GM08714 (cell line): ENCODE data around the gene NDUFB6.

Source experiments
- H3K4me3 ChIP-seq: fragments of 200-500 bp; sonication (Bioruptor generic); 2 replicates; pipeline ENCODE4 v1.5.1; 2014; ENCODE audit warnings: mild to moderate bottlenecking, low read length, inconsistent platforms
- ZNF274 ChIP-seq: IDR thresholded peaks from 2 replicates; pipeline ENCODE4 v1.6.1; 2012; ENCODE audit warnings: mild to moderate bottlenecking, low read depth, low read length

NDUFB6 gene

DNA sequence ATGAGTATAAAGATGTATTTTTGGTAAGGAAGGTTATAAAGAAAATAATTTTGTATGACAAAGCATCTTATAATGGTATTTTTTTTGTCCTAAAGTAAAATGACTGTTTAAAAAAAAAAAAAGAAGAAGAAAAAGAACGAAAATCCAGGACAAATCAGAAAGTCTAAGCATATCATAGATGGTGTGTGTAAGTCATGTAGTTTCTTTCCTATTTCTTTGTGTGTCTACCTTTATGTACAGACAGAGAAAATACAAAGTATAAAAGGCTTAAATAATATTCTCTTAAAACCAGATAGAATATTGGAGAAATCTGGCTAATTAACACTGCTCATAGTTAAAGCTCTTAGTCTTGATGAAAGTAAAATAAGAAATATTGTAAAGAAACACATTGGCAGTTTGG is 54.7 kb downstream of the NDUFB6 start:
- TF ChIP-seq ZNF274: no peak
- H3K4me3 ChIP-seq: no peak overlapping the region

- no peak overlapping the region for H3K4me3 ChIP-seq
- TF ChIP-seq ZNF274: no peak
Measured at GRCh38 chr9:32516241-32516640, 56.7 kb downstream of the NDUFB6 start.

- TF ChIP-seq ZNF274: no peak
Measured at GRCh38 chr9:32508728-32509127, 64.2 kb downstream of the NDUFB6 start.

DNA sequence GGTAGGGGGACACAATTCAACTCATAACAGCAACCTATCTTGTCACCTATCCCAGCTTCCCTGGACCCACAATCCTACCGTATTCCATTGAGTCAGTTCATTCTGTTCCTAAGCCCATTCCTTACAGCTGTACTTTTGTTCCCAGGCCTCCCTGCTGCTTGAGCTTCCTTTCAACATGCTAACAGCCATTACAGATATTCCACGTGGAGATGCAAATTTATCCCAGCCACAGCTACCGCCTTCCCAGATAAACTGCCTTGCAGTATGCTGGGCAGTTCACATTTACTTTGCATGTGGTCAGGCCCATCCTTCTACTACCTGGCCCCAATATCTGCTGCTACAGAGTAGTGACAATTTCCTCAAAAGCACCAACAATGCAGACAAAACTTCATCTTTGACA is 70.0 kb downstream of the NDUFB6 start:
- H3K4me3 ChIP-seq: no peak overlapping the region
- no peak for TF ChIP-seq ZNF274

More at GRCh38 chr9:32508728-32509127, 64.2 kb downstream of the NDUFB6 start:
- H3K4me3 ChIP-seq: no peak overlapping the region
